HG03565 (cell line): ENCODE results near the gene ASPRV1.

Experiments used
- ATAC-seq: cut with Tn5 transposase; IDR thresholded peaks from one replicate; pipeline ENCODE4 v1.9.1; 2021; ENCODE audit warnings: mild to moderate bottlenecking, moderate library complexity; ENCODE audit not compliant: unreplicated experiment

The ASPRV1 gene

GRCh38 chr2:69943843-69944525, 17.4 kb downstream of the ASPRV1 start:
- ATAC-seq: no peak

GRCh38 chr2:69943000-69943842, 18.2 kb downstream of the ASPRV1 start:
- ATAC-seq: no peak

GRCh38 chr2:69940691-69941090, 20.7 kb downstream of the ASPRV1 start:
- no peak for ATAC-seq

- ATAC-seq: no peak
Measured at GRCh38 chr2:69939722-69940121, 21.7 kb downstream of the ASPRV1 start.

GRCh38 chr2:69937968-69938367, 23.5 kb downstream of the ASPRV1 start:
- no peak for ATAC-seq

GRCh38 chr2:69936906-69937305, 24.5 kb downstream of the ASPRV1 start:
- ATAC-seq: no peak

- no peak for ATAC-seq
Measured at GRCh38 chr2:69935011-69935410, 26.4 kb downstream of the ASPRV1 start.

GRCh38 chr2:69934614-69934908, 26.9 kb downstream of the ASPRV1 start:
- ATAC-seq: no peak

GRCh38 chr2:69933839-69934613, 27.4 kb downstream of the ASPRV1 start:
- no peak for ATAC-seq

GRCh38 chr2:69933254-69933828, 28.1 kb downstream of the ASPRV1 start:
- ATAC-seq: no peak

GRCh38 chr2:69932596-69932922, 28.9 kb downstream of the ASPRV1 start:
- no peak for ATAC-seq

GRCh38 chr2:69931832-69932595, 29.4 kb downstream of the ASPRV1 start:
- no peak for ATAC-seq

- ATAC-seq: no peak
Measured at GRCh38 chr2:69926849-69927515, 34.4 kb downstream of the ASPRV1 start.

GRCh38 chr2:69923116-69923515, 38.3 kb downstream of the ASPRV1 start:
- no peak for ATAC-seq

GRCh38 chr2:69918401-69918800, 43.0 kb downstream of the ASPRV1 start:
- ATAC-seq: no peak

- ATAC-seq: no peak
Measured at GRCh38 chr2:69917852-69918251, 43.6 kb downstream of the ASPRV1 start.

- no peak for ATAC-seq
Measured at GRCh38 chr2:69916106-69916505, 45.3 kb downstream of the ASPRV1 start.

GRCh38 chr2:69914950-69915945, 46.2 kb downstream of the ASPRV1 start, which contains the start of gene MXD1:
Gene MXD1, plus strand, starts transcription at chr2:69915109. Its CDS starts 222 bp downstream, at chr2:69915331.
- ATAC-seq: no peak
